Stimulated activated CD8-positive, alpha-beta memory T cell treated with anti-CD3 and anti-CD28 coated beads, Interleukin-2, amount 100 ng/mL, for 48 hours (primary cell): Measurements from ENCODE around the gene CEP128.

ENCODE experiments used
- DNase-seq, 2 donors: peaks; one replicate each; pipeline ENCODE4 v3.0.0-alpha.2; 2020; ENCODE audit warnings: low read depth in 2 of 2

CEP128 gene

GRCh38 chr14:80776186-80776585 lies 165.4 kb downstream of the CEP128 start:
- DNase-seq, result no peak

DNA sequence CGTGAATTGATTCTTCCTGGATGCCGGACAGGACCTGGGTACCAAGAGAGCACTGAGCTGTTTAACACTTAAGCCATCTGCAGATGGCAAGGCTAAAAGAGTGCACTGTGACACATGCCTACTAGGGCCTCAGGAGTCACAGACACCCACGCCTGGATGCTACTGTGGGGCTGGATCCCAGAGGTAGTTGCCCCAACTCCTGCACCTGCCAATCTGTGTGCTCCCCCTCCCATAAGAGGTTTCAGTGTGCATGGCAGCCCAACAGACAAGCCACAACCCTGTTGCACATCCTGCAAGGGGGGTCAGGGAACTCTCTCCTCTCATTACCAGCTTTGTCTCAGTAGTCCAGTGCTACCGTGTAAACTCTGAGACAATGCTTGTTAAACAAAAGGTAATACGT lies 169.0 kb downstream of the CEP128 start:
- DNase-seq, result no peak

DNA sequence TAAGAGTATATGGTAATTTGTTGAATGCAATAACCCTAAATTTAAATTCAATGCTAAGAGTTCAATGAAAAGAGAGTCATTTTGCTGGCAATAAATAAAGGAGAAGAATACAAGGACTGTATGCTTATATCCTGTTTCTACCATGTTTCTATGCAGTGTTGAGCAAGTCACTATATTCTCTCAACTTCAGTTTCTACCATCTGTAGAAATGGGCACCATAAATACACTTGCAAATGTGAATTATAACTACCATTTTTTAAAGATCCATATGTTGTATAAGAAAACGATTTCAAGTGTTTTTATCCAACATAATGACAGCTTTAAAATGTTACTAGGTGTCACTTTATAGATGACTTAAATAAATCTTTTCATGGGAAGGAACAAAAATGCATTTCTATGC lies 170.3 kb downstream of the CEP128 start:
- no peak for DNase-seq

DNA sequence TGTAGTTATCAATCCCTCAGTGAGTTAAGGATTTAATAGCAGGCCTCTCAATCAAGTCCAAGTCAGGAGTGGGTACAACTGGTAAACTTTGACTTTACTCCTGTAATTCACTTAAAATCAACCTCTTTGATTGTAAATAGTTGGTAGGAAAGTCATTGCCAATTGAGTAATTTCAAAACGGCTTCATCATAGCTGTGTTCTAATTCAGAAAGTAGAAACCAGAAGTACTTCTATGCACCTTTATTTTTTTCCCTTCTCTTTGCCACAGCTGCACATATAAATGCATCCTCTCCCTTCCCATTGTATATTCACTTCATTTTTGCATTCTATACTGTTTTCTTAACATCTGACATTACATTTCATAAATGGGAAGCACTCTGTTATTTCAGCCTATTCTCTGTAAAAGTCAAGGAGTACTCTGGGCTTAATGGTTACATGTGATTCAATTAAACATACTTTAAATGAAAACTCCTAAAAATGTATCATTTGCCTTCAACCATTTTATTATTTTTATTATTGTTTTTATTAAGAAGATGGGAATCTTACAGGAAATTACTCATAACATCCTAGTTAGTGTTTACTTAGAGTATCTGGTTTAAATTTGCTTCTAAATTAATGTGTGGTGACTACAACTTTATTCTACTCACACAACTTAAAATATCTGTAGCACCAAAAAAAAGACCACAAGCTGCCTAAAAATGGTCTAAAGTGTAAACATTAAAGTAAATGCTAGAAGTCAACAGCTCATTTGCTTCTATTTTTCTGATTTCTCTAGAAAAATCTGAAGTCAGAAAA lies 171.2 kb downstream of the CEP128 start:
- DNase-seq, result no peak

DNA sequence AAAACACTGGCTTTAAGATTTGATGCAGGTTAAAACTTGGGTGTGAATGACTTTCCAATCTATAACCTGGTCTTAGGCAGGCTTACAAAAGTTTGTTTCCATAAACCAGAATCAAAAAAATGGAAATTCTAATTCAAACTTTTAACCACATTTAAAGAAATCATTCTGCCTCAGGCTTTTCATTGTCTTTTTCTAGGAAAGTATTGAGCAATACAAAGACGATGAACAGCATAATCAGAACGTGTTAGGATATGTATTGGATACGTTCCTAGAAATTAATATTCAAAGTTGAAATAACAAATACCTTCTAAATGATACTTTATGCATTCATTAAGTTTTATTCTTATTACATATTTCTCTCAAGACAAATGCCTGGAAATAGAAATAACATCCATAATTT lies 172.9 kb downstream of the CEP128 start:
- DNase-seq, result no peak

DNA sequence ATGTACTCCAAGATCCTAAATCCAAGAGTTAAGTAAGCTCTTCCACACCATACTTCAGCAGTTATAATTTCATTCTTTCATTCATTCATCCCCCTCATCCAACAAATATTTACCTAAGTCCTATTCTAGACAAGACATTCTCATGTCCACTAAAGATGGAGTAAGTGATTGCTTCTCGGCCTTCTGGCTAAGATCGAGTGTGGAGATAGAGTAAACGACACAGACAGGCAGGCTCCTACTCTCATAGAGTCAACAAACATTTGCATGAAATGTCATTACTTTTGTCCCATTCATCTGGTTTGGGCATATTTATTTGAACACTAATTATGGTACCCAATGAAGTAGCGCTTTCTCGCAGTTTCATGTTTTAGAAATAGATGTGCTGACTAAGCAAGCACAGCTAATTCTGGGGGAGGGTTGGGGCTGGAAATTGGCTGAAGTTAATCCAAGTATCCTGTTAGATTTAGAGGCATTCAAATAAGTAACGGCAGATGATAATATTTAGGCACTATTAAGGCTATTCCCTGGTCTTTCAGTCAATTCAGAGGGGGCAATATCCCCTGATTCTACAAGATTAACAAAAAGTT lies 176.5 kb downstream of the CEP128 start:
- no peak for DNase-seq

- no peak for DNase-seq
Measured at GRCh38 chr14:80764496-80764895, 177.0 kb downstream of the CEP128 start.

DNA sequence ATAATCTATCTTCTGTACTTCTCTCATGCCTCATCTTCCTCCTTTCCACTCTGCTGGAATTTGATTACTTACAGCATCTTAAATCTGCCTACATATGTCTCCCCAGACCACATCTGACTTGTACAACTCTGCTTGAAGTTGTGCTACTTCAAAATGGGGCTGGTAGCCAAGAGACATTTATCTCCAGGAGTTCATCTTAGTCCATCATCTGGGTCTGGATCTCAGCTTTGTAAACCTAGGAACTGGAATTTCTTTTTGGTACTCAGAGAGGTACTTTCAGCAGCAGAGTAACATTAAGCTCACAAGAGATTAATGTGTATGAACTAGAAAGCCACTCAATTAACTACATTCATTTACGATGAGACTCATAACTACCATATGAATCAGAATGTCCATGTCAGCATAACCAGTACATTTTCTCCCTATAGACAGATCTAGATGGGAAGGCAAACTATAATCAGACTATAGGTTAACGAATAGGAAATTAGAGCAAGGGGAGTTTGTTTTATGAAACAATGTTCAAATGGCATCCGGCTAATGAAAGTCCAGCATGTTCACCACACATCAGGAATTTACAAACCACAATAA lies 178.8 kb downstream of the CEP128 start:
- no peak for DNase-seq

- DNase-seq, result no peak
Measured at GRCh38 chr14:80754696-80755095, 186.8 kb downstream of the CEP128 start.

DNA sequence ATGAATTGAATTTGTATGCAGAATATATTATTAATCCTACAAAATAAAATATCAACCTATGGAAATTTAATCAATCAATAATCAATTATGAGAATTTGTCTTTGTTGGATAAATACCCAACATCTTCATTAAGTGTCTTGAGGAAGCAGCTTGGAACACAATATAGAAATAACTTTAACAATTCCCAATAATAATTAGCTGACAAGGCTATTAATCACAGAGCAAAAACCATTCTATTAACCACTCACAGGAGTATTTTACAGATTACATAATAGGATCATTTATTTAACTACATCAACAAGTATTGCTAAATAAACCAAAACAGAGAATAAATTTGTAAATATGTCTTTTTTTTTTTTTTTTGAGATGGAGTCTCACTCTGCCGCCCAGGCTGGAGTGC lies 190.3 kb downstream of the CEP128 start:
- DNase-seq, result no peak

- DNase-seq, result no peak
Measured at GRCh38 chr14:80726211-80726610, 215.3 kb downstream of the CEP128 start.

DNA sequence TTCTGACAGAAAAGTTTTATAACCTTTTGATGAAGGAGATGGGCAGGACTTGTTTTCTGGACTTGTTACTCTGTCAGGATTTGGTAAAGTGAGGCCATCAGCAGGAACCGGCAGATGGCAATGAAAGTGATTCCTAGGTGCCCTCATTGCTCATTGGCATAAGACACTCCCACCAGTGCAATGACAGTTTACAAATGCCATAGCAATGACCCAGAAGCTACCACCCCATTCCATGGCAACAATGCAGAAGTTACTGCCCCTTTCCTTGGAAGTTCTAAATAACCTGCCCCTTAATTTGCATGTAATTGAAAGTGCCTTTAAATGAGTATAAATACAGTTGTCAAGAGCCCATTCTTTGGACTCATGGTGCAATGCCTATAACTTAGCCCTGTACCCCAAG lies 222.6 kb downstream of the CEP128 start:
- no peak for DNase-seq

- DNase-seq, result no peak
Measured at GRCh38 chr14:80714474-80714873, 227.1 kb downstream of the CEP128 start.

- no peak for DNase-seq
Measured at GRCh38 chr14:80713076-80713850, 228.3 kb downstream of the CEP128 start.

DNA sequence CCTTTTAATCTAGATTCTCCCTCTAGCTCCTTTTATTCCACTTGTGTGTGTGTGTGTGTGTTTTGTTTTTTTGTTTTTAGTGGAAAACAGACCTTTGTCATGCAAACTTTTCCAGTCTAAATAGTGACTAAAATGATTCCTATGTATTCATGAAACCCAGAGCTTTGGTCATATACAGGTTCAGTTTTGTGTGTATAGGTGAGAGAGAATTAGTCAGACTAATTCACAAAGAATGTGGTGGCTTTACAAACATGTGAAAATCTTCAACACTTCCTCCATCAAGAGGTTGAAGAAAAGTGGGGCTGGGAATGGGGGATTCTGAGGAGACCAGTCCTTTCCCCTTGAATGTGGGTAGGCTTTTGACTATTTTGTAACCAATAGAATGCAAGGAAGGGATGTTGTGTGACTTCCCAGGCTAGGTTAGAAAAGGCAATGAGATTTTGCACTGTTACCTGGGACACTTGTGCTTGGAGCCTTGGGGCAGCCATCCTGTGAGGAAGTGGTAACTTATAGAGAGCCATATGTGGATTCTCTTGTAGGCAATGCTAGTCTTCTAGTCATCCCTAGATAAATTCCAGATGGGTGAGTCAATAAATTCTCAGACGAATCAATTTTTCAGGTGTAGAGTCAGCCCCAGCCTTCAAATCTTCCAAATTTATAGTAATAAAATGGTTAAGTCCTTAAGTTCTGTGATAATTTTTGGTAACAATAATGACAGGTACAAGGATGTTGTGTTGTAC lies 236.1 kb downstream of the CEP128 start:
- DNase-seq, result no peak

DNA sequence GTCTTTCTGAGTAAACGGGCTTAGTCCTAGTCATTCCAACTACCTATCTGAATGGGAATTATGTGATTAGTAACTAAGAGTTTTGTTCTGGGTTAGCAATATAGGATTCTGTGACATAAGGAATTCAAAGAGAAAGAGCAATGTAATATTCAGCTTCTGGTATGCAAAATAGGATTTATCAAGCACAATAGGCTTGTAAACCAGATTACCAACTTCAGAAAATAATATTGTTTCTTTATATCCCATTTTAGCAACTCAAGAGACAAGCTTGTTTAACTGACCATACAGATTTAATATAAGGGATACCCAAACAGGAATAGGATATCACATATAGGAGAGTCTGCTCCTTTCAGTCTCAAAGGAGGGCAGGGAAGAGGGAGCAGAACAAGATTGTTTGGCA lies 240.9 kb downstream of the CEP128 start:
- no peak for DNase-seq

DNA sequence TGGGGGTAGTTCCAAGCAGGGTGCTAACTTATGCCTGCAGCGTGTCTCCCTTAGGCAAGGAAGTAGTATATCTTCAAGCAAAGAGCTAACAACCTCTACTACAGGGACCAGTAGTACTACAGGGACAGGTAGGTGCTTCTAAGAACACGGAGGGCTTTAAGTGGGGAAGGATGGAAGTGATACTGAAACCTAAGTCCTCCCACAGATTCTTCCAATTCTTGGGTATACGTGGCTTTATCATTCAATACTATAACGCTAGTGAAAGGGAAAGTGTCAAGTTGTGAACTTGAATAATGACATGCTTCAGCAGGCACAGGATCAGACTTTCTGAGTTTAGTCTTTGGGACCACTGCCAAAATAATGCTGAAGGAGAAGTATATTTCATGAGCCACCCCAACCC lies 241.7 kb downstream of the CEP128 start:
- DNase-seq, result no peak

DNA sequence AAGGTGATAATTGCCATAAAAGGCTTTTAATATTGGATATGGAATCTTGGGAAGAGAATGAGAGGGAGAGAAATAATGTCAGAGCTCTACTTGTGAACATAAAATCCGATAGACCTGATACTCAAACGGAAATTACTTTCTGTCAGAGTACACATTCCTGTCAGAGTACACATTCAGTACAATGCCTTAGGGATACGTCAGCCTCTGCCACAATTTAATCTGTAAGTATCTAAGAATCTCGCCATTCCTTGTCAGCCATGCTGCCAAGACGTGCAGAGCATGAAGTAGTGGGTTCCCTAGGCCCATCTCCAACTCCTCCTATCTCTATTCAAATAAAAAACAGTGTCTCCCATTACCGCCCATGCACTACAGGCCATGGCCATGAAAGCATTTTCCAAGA lies 242.6 kb downstream of the CEP128 start:
- DNase-seq, result no peak

DNA sequence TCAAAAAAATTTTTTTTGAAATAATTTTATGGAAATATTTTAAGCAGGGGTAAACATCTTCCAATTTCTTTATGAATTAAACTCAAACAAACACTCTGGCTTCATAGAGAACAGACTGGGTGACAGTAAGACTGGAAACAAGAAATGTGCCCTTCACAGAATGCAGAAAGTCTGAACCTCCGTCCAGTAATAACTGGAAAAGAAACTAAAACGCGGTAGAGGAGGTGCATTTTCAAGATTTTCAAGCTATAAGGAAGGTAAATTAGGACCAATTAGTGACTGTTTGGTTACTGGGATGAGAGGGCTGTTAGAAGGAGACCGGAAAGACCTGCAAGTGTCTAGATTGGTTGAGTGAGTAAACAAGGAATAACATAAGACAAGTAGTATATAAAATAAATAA lies 245.7 kb downstream of the CEP128 start:
- no peak for DNase-seq

GRCh38 chr14:80692903-80693302 lies 248.6 kb downstream of the CEP128 start:
- no peak for DNase-seq

DNA sequence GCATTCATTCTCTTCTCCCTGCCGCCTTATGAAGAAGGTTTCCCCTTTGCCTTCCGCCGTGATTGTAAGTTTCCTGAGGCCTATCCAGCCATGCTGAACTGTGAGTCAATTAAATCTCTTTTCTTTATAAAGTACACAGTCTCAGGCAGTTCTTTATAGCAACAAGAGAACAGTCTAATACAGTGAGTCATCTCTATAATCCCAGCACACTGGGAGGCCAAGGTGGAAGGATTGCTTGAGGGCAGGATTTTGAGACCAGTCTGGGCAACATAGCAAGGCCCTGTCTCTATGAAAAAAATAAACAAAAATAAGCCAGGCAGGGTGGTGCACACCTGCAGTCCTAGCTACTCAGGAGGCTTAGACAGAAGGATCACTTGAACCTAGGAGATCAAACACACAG lies 259.9 kb downstream of the CEP128 start:
- DNase-seq, result no peak

DNA sequence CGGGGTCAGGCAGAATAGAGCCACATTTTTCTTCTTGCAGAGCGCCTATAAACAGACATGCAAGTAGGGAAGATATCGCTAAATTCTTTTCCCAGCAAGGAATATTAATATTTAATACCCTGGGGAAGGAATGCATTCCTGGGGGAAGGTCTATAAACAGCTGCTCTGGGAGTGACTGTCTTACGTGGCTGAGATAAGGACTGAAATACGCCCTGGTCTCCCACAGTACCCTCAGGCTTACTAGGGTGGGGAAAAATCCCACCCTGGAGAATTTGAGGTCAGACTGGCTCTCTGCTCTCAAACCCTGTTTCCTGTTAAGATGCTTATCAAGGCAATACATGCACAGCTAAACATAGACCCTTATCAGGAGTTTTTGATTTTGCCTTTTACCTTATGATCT lies 262.3 kb downstream of the CEP128 start:
- no peak for DNase-seq
